Measurements from ENCODE around the gene PRSS56.

DNA sequence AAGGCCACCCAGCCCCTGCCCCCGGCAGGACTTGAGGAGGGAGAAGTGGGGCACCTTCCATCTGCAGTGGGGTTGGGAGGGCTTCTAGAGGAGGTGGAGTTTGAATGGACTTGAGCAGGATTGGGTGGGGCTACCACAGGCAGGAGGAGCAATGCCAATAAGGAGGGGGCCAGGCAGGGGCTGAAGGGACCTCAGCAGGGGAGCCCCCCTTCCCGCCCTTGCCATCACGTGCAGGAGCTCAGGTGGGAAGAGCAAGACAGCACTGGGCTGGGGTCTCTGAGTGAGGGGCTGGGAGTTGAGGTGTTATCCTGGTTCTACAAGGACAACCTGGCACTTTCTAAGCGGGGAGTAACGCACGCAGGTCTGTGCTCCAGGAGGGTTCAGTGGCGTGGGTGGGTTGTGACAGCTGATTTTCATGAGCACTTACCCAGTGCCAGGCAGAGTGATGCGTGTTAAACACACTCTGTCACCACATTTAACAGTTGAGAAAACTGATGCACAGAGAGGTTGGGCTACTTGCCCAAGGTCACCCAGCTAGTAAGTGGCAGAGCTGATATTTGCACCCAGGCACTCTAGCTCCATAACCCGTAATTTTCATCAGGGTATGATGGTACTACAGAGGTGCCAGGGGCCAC, 10.6 kb downstream of the PRSS56 start:
- TF ChIP-seq, protein P1, sequence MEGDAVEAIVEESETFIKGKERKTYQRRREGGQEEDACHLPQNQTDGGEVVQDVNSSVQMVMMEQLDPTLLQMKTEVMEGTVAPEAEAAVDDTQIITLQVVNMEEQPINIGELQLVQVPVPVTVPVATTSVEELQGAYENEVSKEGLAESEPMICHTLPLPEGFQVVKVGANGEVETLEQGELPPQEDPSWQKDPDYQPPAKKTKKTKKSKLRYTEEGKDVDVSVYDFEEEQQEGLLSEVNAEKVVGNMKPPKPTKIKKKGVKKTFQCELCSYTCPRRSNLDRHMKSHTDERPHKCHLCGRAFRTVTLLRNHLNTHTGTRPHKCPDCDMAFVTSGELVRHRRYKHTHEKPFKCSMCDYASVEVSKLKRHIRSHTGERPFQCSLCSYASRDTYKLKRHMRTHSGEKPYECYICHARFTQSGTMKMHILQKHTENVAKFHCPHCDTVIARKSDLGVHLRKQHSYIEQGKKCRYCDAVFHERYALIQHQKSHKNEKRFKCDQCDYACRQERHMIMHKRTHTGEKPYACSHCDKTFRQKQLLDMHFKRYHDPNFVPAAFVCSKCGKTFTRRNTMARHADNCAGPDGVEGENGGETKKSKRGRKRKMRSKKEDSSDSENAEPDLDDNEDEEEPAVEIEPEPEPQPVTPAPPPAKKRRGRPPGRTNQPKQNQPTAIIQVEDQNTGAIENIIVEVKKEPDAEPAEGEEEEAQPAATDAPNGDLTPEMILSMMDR (IDR thresholded peaks at IDR 0.05), result no peak
- TF ChIP-seq EP300 (IDR thresholded peaks at IDR 0.05), result no peak
- TF ChIP-seq POLR2A (IDR thresholded peaks at IDR 0.05), result no peak
